ENCODE results near the gene FUT7.

GRCh38 chr9:136984464-136985026 is 47.3 kb downstream of the FUT7 start:
- TF ChIP-seq RAD21 (IDR thresholded peaks at IDR 0.05; ENCODE audit: low read depth) (no peak), YY1 (IDR thresholded peaks at IDR 0.05; ENCODE audit: low read depth) (no peak), TAF1 (IDR thresholded peaks at IDR 0.05; ENCODE audit: low read depth) (no peak), USF1 (IDR thresholded peaks at IDR 0.05) (no peak), REST (IDR thresholded peaks at IDR 0.05; ENCODE audit: low read depth) (no peak), CREB1 (IDR thresholded peaks at IDR 0.05; ENCODE audit: low read depth) (no peak), NFIC (IDR thresholded peaks at IDR 0.05) (no peak), FOXM1 (IDR thresholded peaks at IDR 0.05; ENCODE audit: borderline replicate concordance, low read depth) (no peak)
